NCI-H2171 (cell line): ENCODE results near the gene CDH4.

Experiments
- DNase-seq: peaks from one replicate; lab custom pipeline; 2025; lab: John Stamatoyannopoulos, UW

Gene CDH4

GRCh38 chr20:61790116-61790827 is 538.2 kb downstream of the CDH4 start:
- DNase-seq: no peak

- no peak for DNase-seq
Observed at GRCh38 chr20:61791995-61792394, 539.9 kb downstream of the CDH4 start.

GRCh38 chr20:61795669-61796630 is 543.9 kb downstream of the CDH4 start:
- DNase-seq: no peak

- no peak for DNase-seq
Observed at GRCh38 chr20:61796738-61797137, 544.7 kb downstream of the CDH4 start.

GRCh38 chr20:61797200-61797599 is 545.1 kb downstream of the CDH4 start:
- no peak for DNase-seq

GRCh38 chr20:61797971-61798411 is 545.9 kb downstream of the CDH4 start:
- DNase-seq: no peak

- no peak for DNase-seq
Observed at GRCh38 chr20:61798632-61799031, 546.6 kb downstream of the CDH4 start.

- no peak for DNase-seq
Observed at GRCh38 chr20:61799394-61799923, 547.4 kb downstream of the CDH4 start.

GRCh38 chr20:61799928-61800327 is 547.9 kb downstream of the CDH4 start:
- DNase-seq: no peak

- no peak for DNase-seq
Observed at GRCh38 chr20:61800359-61801064, 548.5 kb downstream of the CDH4 start.

GRCh38 chr20:61801065-61801360 is 549.0 kb downstream of the CDH4 start:
- no peak for DNase-seq

GRCh38 chr20:61801428-61801827 is 549.4 kb downstream of the CDH4 start:
- no peak for DNase-seq

GRCh38 chr20:61801857-61802442 is 549.9 kb downstream of the CDH4 start:
- DNase-seq: no peak

GRCh38 chr20:61802721-61803311 is 550.8 kb downstream of the CDH4 start:
- no peak for DNase-seq

- DNase-seq: no peak
Observed at GRCh38 chr20:61803416-61803914, 551.4 kb downstream of the CDH4 start.

GRCh38 chr20:61803915-61804751 is 552.1 kb downstream of the CDH4 start:
- DNase-seq: no peak

- DNase-seq: no peak
Observed at GRCh38 chr20:61804752-61805295, 552.8 kb downstream of the CDH4 start.

- DNase-seq: no peak
Observed at GRCh38 chr20:61805365-61805764, 553.3 kb downstream of the CDH4 start.

- no peak for DNase-seq
Observed at GRCh38 chr20:61805781-61806180, 553.7 kb downstream of the CDH4 start.

- DNase-seq: no peak
Observed at GRCh38 chr20:61806314-61806713, 554.3 kb downstream of the CDH4 start.
